DMS153 treated with DMSO at 0.1 percent for 48 hours (cell line): Measurements from ENCODE around the gene SOX6.
"Not testable (repeated sequence)": the region's sequence is repeated elsewhere in the genome, so short reads cannot be mapped to it uniquely, and the experiment has no call there.

Source experiments
- DNase-seq: peaks from one replicate; lab custom pipeline; 2025; ENCODE audit not compliant: unreplicated experiment; lab: John Stamatoyannopoulos, UW

Gene SOX6

GRCh38 chr11:16356057-16356760, at the start of gene SOX6:
SOX6 (minus strand) TSS chr11:16356546; CDS start chr11:16341248, 15,298 bp downstream.
- peak; percentile 60 for DNase-seq

- no peak for DNase-seq
These were observed 48.5 kb upstream of the SOX6 start for GRCh38 chr11:16404781-16405285.

- DNase-seq: no peak
These were observed 47.5 kb upstream of the SOX6 start for GRCh38 chr11:16403851-16404250.

- no peak for DNase-seq
These were observed 47.1 kb upstream of the SOX6 start for GRCh38 chr11:16403448-16403803.

GRCh38 chr11:16402654-16403447, 46.5 kb upstream of the SOX6 start:
- no peak for DNase-seq

- DNase-seq: no peak
These were observed 41.0 kb upstream of the SOX6 start for GRCh38 chr11:16397390-16397789.

- DNase-seq: no peak
These were observed 39.3 kb upstream of the SOX6 start for GRCh38 chr11:16395601-16396000.

- DNase-seq: no peak
These were observed 38.6 kb upstream of the SOX6 start for GRCh38 chr11:16394947-16395346.

- DNase-seq: no peak
These were observed 37.0 kb upstream of the SOX6 start for GRCh38 chr11:16393340-16393739.

GRCh38 chr11:16392616-16393015, 36.3 kb upstream of the SOX6 start:
- no peak for DNase-seq

- not testable (repeated sequence) for DNase-seq
These were observed 34.5 kb upstream of the SOX6 start for GRCh38 chr11:16390826-16391225.

- DNase-seq: no peak
These were observed 28.8 kb upstream of the SOX6 start for GRCh38 chr11:16385099-16385498.

GRCh38 chr11:16382638-16383380, 26.5 kb upstream of the SOX6 start:
- DNase-seq: no peak

GRCh38 chr11:16382186-16382585, 25.8 kb upstream of the SOX6 start:
- DNase-seq: no peak

- no peak for DNase-seq
These were observed 24.7 kb upstream of the SOX6 start for GRCh38 chr11:16380941-16381568.

- DNase-seq: no peak
These were observed 22.6 kb upstream of the SOX6 start for GRCh38 chr11:16378906-16379305.

- no peak for DNase-seq
These were observed 21.4 kb upstream of the SOX6 start for GRCh38 chr11:16377746-16378145.

- not testable (repeated sequence) for DNase-seq
These were observed 19.3 kb upstream of the SOX6 start for GRCh38 chr11:16375664-16376063.

- no peak for DNase-seq
These were observed 17.4 kb upstream of the SOX6 start for GRCh38 chr11:16373768-16374167.

- no peak for DNase-seq
These were observed 16.0 kb upstream of the SOX6 start for GRCh38 chr11:16372355-16372754.

GRCh38 chr11:16367252-16367651, 10.9 kb upstream of the SOX6 start:
- no peak for DNase-seq
